Endothelial cell of umbilical vein (primary cell): ENCODE measurements around the gene CLIC5. TPM values are rescaled to one million over a fixed set of nuclear protein-coding genes. Genes with fewer than 3 reads are reported as not detected.

Experiments
- BruUV-seq: library from RNA; stranded (reverse); fragments of 400-500 nt; replicated peaks from 2 replicates; lab custom pipeline; 2021; lab: Mats Ljungman, UMichigan
- CTCF ChIA-PET: fragments of 300-600, 350-600 bp; sonication (Branson Sonifier 250); formaldehyde crosslinking; loops from one replicate; lab custom pipeline; 2021; ENCODE audit warnings: antibody characterized with exemption, inconsistent platforms; lab: Charles Lee
- POLR2A ChIA-PET: fragments of 300-600, 350-600 bp; sonication (Branson Sonifier 250); formaldehyde crosslinking; loops from one replicate; lab custom pipeline; 2021; ENCODE audit warnings: antibody characterized with exemption, inconsistent platforms; lab: Charles Lee
- DNase-seq: peaks from one replicate; pipeline ENCODE4 v3.0.0-alpha.2; 2011; ENCODE audit warnings: low read depth, low spot score
- FAIRE-seq: peaks from 2 replicates; lab custom pipeline; 2011; peaks lifted over from hg19 to GRCh38; lab: Jason Lieb, UNC
- H2AFZ ChIP-seq: 2 replicates; pipeline ENCODE4 v1.6.0; 2012; ENCODE audit warnings: low read depth, low read length, control low read depth, inconsistent platforms
- H3K27ac ChIP-seq: 2 replicates; pipeline ENCODE4 v1.5.1; 2011; ENCODE audit warnings: low read depth, mild to moderate bottlenecking, control low read depth, low read length, moderate library complexity; ENCODE audit not compliant: insufficient read depth
- H3K27me3 ChIP-seq, 2 experiments: 2 replicates each; pipeline versions ENCODE4 v1.6.0 to v1.6.1; 2011; ENCODE audit warnings: low read length in 2 of 2, mixed read lengths in 1 of 2; ENCODE audit not compliant: control insufficient read depth in 2 of 2, insufficient read depth in 2 of 2
- H3K36me3 ChIP-seq, 2 experiments: 2 replicates in 1 of 2; 3 replicates in 1 of 2; pipeline ENCODE4 v1.5.1; 2011; ENCODE audit warnings: low read length in 2 of 2, mild to moderate bottlenecking in 1 of 2, moderate library complexity in 1 of 2; ENCODE audit not compliant: control insufficient read depth in 2 of 2, insufficient read depth in 2 of 2; ENCODE audit errors: extremely low read depth in 1 of 2
- H3K4me1 ChIP-seq: 3 replicates; pipeline ENCODE4 v1.5.1; 2011; ENCODE audit warnings: mild to moderate bottlenecking, low read length; ENCODE audit not compliant: control insufficient read depth, insufficient read depth; ENCODE audit errors: extremely low read depth
- H3K4me2 ChIP-seq: 2 replicates; pipeline ENCODE4 v1.6.1; 2011; ENCODE audit warnings: low read length, control low read depth, mixed read lengths; ENCODE audit not compliant: insufficient read depth
- H3K4me3 ChIP-seq, 3 experiments: fragments of 200-600 bp in 1 of 3; sonication (generic), shearing (Covaris generic) in 1 of 3; replicated peaks in 1 of 3; 2 replicates each; pipeline ENCODE4 v1.5.1; 2011 to 2016; ENCODE audit warnings: control low read depth in 3 of 3, low read length in 3 of 3, mild to moderate bottlenecking in 2 of 3, inconsistent platforms in 1 of 3, low read depth in 1 of 3, moderate library complexity in 1 of 3; ENCODE audit not compliant: insufficient read depth in 1 of 3
- H3K79me2 ChIP-seq: 2 replicates; pipeline ENCODE4 v1.6.0; 2012; ENCODE audit warnings: low read length, inconsistent platforms; ENCODE audit not compliant: control insufficient read depth, insufficient read depth
- H3K9ac ChIP-seq: replicated peaks from 2 replicates; pipeline ENCODE3; 2011; ENCODE audit warnings: low read length, control low read depth; ENCODE audit not compliant: insufficient read depth; ENCODE audit errors: extremely low read depth
- H3K9me1 ChIP-seq: replicated peaks from 3 replicates; pipeline ENCODE4 v1.6.0; 2011; ENCODE audit warnings: mild to moderate bottlenecking, low read length; ENCODE audit not compliant: control insufficient read depth, insufficient read depth; ENCODE audit errors: extremely low read depth
- H3K9me3 ChIP-seq: replicated peaks from 2 replicates; pipeline ENCODE4 v1.5.1; 2012; ENCODE audit warnings: low read length, inconsistent platforms; ENCODE audit not compliant: control insufficient read depth, insufficient read depth
- H4K20me1 ChIP-seq: replicated peaks from 2 replicates; pipeline ENCODE3; 2011; ENCODE audit warnings: mild to moderate bottlenecking, low read length; ENCODE audit not compliant: control insufficient read depth, insufficient read depth; ENCODE audit errors: extremely low read depth
- EZH2 ChIP-seq: IDR thresholded peaks from 2 replicates; pipeline ENCODE4 v1.6.1; 2012; ENCODE audit warnings: borderline replicate concordance, low read depth, mild to moderate bottlenecking, moderate library complexity, low read length, inconsistent platforms; ENCODE audit not compliant: severe bottlenecking
- FOS ChIP-seq: IDR thresholded peaks from 2 replicates; pipeline ENCODE4 v1.6.1; 2011; ENCODE audit warnings: mild to moderate bottlenecking, low read length, moderate library complexity, borderline replicate concordance; ENCODE audit not compliant: insufficient read depth
- GATA2 ChIP-seq: IDR thresholded peaks from 2 replicates; pipeline ENCODE4 v1.7.0; 2011; ENCODE audit warnings: low read depth, mild to moderate bottlenecking, moderate library complexity, mixed read lengths, low read length; ENCODE audit not compliant: insufficient read length, insufficient read depth
- JUN ChIP-seq: IDR thresholded peaks from 2 replicates; pipeline ENCODE4 v1.6.1; 2011; ENCODE audit warnings: borderline replicate concordance, low read depth; ENCODE audit not compliant: insufficient read length, insufficient read depth
- MYC ChIP-seq: IDR thresholded peaks from one replicate; pipeline ENCODE4 v1.6.1; 2011; ENCODE audit warnings: mild to moderate bottlenecking, low read depth, low read length
- POLR2A ChIP-seq: IDR thresholded peaks from 2 replicates; pipeline ENCODE4 v1.6.1; 2012; ENCODE audit warnings: low read depth, mild to moderate bottlenecking, control low read depth, low read length
- POLR2AphosphoS5 ChIP-seq: IDR thresholded peaks from 2 replicates; pipeline ENCODE4 v1.6.1; 2012; ENCODE audit warnings: low read depth, mild to moderate bottlenecking, control low read depth, low read length, moderate library complexity; ENCODE audit not compliant: insufficient read depth
- dilution Hi-C: fragments of 300-500 bp; cut with MboI; formaldehyde crosslinking; loops from one replicate; pipeline ENCODE4 v1.15.0; 2019; ENCODE audit warnings: low sequenced_read_pairs; ENCODE audit not compliant: extremely low pct_ligation_motif_present
- intact Hi-C: fragments of 100-400 bp; cut with micrococcal nuclease; formaldehyde crosslinking; loops from one replicate; pipeline ENCODE4 v1.10.0; 2022
- polyA plus RNA-seq, 4 experiments: library from polyadenylated mRNA; depleted of rRNA in 3 of 4; stranded (reverse) in 3 of 4; unstranded in 1 of 4; fragments of >200 nt; gene quantifications; 2 replicates each; pipeline versions ENCODE4 v1.2.1 to v1.2.3, GENCODE V29; 2011 to 2012; ENCODE audit warnings: missing spikeins in 1 of 4
- total RNA-seq: library from RNA; stranded (reverse); gene quantifications from 2 replicates; pipeline ENCODE4 v1.2.3, GENCODE V29; 2021
- TF ChIP-seq, protein P1 (sequence below), 2 donors: IDR thresholded peaks; 1 replicate in 1 of 2; 2 replicates in 1 of 2; pipeline ENCODE4 v1.5.1; 2011; ENCODE audit warnings: low read length in 2 of 2, mild to moderate bottlenecking in 2 of 2, moderate library complexity in 2 of 2, control low read depth in 1 of 2, inconsistent platforms in 1 of 2, low read depth in 1 of 2; ENCODE audit not compliant: insufficient read depth in 1 of 2; ENCODE audit errors: extremely low read depth in 1 of 2
- TF ChIP-seq, protein P2 (sequence below): IDR thresholded peaks from 2 replicates; pipeline ENCODE4 v1.6.1; 2011; ENCODE audit not compliant: insufficient read depth, insufficient read length

CLIC5 gene
- total and polyA plus RNA-seq, 2 donors (not counting 3 experiments of a cell fraction or from before 2014, with no cell fraction given): 0.07 TPM; not detected in 1

DNA sequence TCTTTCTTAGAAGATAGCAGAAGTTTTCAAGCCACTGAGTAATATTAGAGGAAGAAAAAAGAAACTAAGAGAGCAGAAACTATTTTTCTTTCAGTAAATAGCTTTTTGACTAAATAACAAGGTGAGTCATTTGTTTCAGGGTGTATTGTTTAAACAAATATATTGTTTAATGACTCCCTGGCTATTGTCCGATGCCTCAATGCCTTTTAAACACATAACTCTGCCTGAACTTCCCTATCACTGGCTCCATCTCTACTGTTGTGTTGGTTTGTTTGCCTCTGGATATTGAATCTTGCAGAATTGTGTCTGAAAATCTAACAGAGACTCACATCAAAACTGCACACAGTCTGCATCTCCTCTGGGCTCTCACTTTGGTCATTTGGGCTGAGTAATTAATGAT lies 19.6 kb upstream of the CLIC5 start:
- ChIA-PET CTCF (interaction anchor here (1.1 to 1.8 kb wide), 3 partner anchors 10 to 55 kb away, joined by 3 to 8 read pairs (median 6); no protein-coding TSS in a partner anchor), POLR2A (no interaction called here)
- Histone ChIP-seq H3K4me1 (peaks cover 4% of the 10 kb centered on the region), H4K20me1 (no peaks in the 10 kb centered on the region), H3K9me3 (no peaks in the 10 kb centered on the region), H3K4me3 (no peak overlapping the region), H3K27me3 (peaks cover 0 to 4% of the 10 kb centered on the region in 2 experiments), H3K9ac (no peak overlapping the region), H3K27ac (no peak overlapping the region), H2AFZ (no peak overlapping the region), H3K4me2 (no peak overlapping the region), H3K79me2 (no peaks in the 10 kb centered on the region), H3K36me3 (no peaks in the 10 kb centered on the region), H3K9me1 (no peaks in the 10 kb centered on the region)
- TF ChIP-seq MYC (no peak), EZH2 (no peak), FOS (no peak), GATA2 (peak; percentile 27), POLR2AphosphoS5 (no peak), JUN (peak; percentile 61), POLR2A (no peak)
- TF ChIP-seq, protein P1, sequence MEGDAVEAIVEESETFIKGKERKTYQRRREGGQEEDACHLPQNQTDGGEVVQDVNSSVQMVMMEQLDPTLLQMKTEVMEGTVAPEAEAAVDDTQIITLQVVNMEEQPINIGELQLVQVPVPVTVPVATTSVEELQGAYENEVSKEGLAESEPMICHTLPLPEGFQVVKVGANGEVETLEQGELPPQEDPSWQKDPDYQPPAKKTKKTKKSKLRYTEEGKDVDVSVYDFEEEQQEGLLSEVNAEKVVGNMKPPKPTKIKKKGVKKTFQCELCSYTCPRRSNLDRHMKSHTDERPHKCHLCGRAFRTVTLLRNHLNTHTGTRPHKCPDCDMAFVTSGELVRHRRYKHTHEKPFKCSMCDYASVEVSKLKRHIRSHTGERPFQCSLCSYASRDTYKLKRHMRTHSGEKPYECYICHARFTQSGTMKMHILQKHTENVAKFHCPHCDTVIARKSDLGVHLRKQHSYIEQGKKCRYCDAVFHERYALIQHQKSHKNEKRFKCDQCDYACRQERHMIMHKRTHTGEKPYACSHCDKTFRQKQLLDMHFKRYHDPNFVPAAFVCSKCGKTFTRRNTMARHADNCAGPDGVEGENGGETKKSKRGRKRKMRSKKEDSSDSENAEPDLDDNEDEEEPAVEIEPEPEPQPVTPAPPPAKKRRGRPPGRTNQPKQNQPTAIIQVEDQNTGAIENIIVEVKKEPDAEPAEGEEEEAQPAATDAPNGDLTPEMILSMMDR (IDR thresholded peaks at IDR 0.05; ENCODE audit: extremely low read depth in 1 of 2, insufficient read depth in 1 of 2, low read depth in 1 of 2, low read length in 2 of 2): no peak
- TF ChIP-seq, protein P2, sequence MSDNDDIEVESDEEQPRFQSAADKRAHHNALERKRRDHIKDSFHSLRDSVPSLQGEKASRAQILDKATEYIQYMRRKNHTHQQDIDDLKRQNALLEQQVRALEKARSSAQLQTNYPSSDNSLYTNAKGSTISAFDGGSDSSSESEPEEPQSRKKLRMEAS: no peak
- dilution Hi-C loops: no loop called here
- peak; percentile 46 for DNase-seq
- intact Hi-C loops: loop anchor here (2.0 kb wide), 1 partner anchor 104 kb away; no protein-coding TSS in a partner anchor
- FAIRE-seq: peak; percentile 86
- BruUV-seq: no TSS peak
